Psoas muscle (tissue), 8 donors: ENCODE results near the gene PTGFR. TPM values are rescaled to one million over a fixed set of nuclear protein-coding genes. Genes with fewer than 3 reads are reported as not detected.

Experiments
- ATAC-seq, 4 donors: fragments of 200-7000 bp; cut with Tn5 transposase; one replicate each; pipeline ENCODE4 v1.9.1; 2020; ENCODE audit warnings: moderate library complexity in 3 of 4, mild to moderate bottlenecking in 2 of 4
- DNase-seq, 2 donors: peaks; one replicate each; pipeline ENCODE4 v3.0.0-alpha.2; 2020
- H3K27ac ChIP-seq: fragments of 200-600 bp; one replicate; pipeline ENCODE4 v1.8.0; 2022
- H3K27me3 ChIP-seq, 3 donors: fragments of 200-600 bp in 1 of 3; one replicate each; pipeline versions ENCODE4 v1.6.1 to v1.8.0; 2013 to 2022; ENCODE audit warnings: low read length in 2 of 3, mild to moderate bottlenecking in 2 of 3, moderate library complexity in 1 of 3; ENCODE audit not compliant: insufficient read depth in 3 of 3
- H3K36me3 ChIP-seq, 2 donors: fragments of 200-600 bp in 1 of 2; one replicate each; pipeline versions ENCODE4 v1.6.1 to v1.8.0; 2013 to 2022; ENCODE audit warnings: low read depth in 1 of 2, mild to moderate bottlenecking in 1 of 2, moderate library complexity in 1 of 2; ENCODE audit not compliant: insufficient read depth in 1 of 2
- H3K4me1 ChIP-seq: fragments of 200-600 bp; one replicate; pipeline ENCODE4 v1.8.0; 2022
- H3K4me3 ChIP-seq: fragments of 200-600 bp; one replicate; pipeline ENCODE4 v1.8.0; 2022; ENCODE audit warnings: mild to moderate bottlenecking
- H3K9me3 ChIP-seq: fragments of 200-600 bp; one replicate; pipeline ENCODE4 v1.8.0; 2022
- CTCF ChIP-seq: fragments of 200-600 bp; IDR thresholded peaks from one replicate; pipeline ENCODE4 v1.8.0; 2022; ENCODE audit warnings: antibody characterized with exemption
- WGBS, 3 donors: extraction: QIAGEN DNeasy Blood & Tissue Kit; methylation state at CpG; one replicate each; pipeline versions ENCODE4 v1.1.6 to v1.1.7; 2013; 5-methylcytosine and 5-hydroxymethylcytosine counted together
- intact Hi-C, 2 donors: fragments of 100-400 bp; cut with DNase I; formaldehyde crosslinking; loops; one replicate each; pipeline versions ENCODE4 v1.11.0 to v1.14.2; 2022
- polyA plus RNA-seq, 3 donors: library from polyadenylated mRNA; stranded (reverse); fragments of 200-250 nt; gene quantifications; one replicate each; pipeline ENCODE4 v1.2.3, GENCODE V29; 2013
- total RNA-seq, 4 donors: library from RNA; stranded (reverse); fragmentation: NEBNext Ultra II Directional in 2 of 4; extraction: Animal tissue kit (Norgen Biotek cat#: 25700) in 2 of 4; gene quantifications; one replicate each; pipeline versions ENCODE4 v1.2.1 to v1.2.4, GENCODE V29; 2021 to 2023
- donor health status: healthy with polysubstance abuse.
- donor health status: DM: no; HTN: no; CAD: no; lungs with moderate emphysema.
- donor health status: Bipolar disorder and iron deficiency.
- donor health status: healthy.
- donor health status: DM: yes; HTN: yes; CAD: no.
- donor health status: DM: no; HTN: no; CAD: no.
- donor health status: DM: no; HTN: no; CAD: no.
- donor health status: DM: yes; HTN: yes; CAD: no.

Gene PTGFR
- total and polyA plus RNA-seq, 7 donors, result 0.13 to 2.3 (median 0.95) TPM

GRCh38 chr1:78570539-78570938, 79.8 kb downstream of the PTGFR start:
- H3K27ac ChIP-seq, result no peak overlapping the region
- intact Hi-C loops, result no loop called here
- H3K4me3 ChIP-seq, result no peak overlapping the region
- DNase-seq (no peak), ATAC-seq (no peak)
- WGBS, 3 donors, result 38 to 49% (median 43%) methylated on average over 2 of the region's 2 CpGs
- H3K9me3 ChIP-seq, result no peaks in the 10 kb centered on the region
- no peak for TF ChIP-seq CTCF
- H3K4me1 ChIP-seq, result no peaks in the 10 kb centered on the region
- no peaks in the 10 kb centered on the region for H3K27me3 ChIP-seq
- H3K36me3 ChIP-seq, result no peaks in the 10 kb centered on the region

- Histone ChIP-seq H3K27me3 (no peaks in the 10 kb centered on the region), H3K9me3 (no peaks in the 10 kb centered on the region), H3K36me3 (no peaks in the 10 kb centered on the region), H3K4me3 (no peak overlapping the region), H3K27ac (no peak overlapping the region), H3K4me1 (no peaks in the 10 kb centered on the region)
- WGBS, 3 donors, result 33 to 58% (median 39%) methylated on average over 9 of the region's 9 CpGs
- no peak for DNase-seq
- intact Hi-C loops, result no loop called here
- no peak for ATAC-seq
- no peak for TF ChIP-seq CTCF
Measured at GRCh38 chr1:78577257-78578100, 86.7 kb downstream of the PTGFR start.

GRCh38 chr1:78586572-78586971, 95.8 kb downstream of the PTGFR start:
- Histone ChIP-seq H3K27me3 (no peaks in the 10 kb centered on the region), H3K4me1 (no peaks in the 10 kb centered on the region), H3K4me3 (no peak overlapping the region), H3K9me3 (no peaks in the 10 kb centered on the region), H3K36me3 (no peaks in the 10 kb centered on the region), H3K27ac (no peak overlapping the region)
- WGBS, 3 donors, result 41 to 65% (median 58%) methylated on average over 1 of the region's 1 CpG
- intact Hi-C loops, result no loop called here
- no peak for TF ChIP-seq CTCF
- no peak for DNase-seq
- ATAC-seq, result no peak

GRCh38 chr1:78587211-78587610, 96.4 kb downstream of the PTGFR start:
- Histone ChIP-seq H3K4me1 (no peaks in the 10 kb centered on the region), H3K36me3 (no peaks in the 10 kb centered on the region), H3K27me3 (no peaks in the 10 kb centered on the region), H3K9me3 (no peaks in the 10 kb centered on the region), H3K4me3 (no peak overlapping the region), H3K27ac (no peak overlapping the region)
- TF ChIP-seq CTCF, result no peak
- no peak for DNase-seq
- no peak for ATAC-seq
- WGBS, 3 donors, result 43 to 50% (median 43%) methylated on average over 1 of the region's 1 CpG
- intact Hi-C loops, result no loop called here

Other genes starting within 250 kb of the PTGFR start
- gene IFI44L, start 129.5 kb downstream of the PTGFR start, total RNA-seq, result 1 to 10 TPM; 2.5 to 5.6 (median 4.0) TPM
- 1 to 10 TPM in 2 of 3 donors, under 1 TPM in 1; 0.91 to 1.9 (median 1.6) TPM for gene IFI44L, start 129.5 kb downstream of the PTGFR start, polyA plus RNA-seq
- gene IFI44, start 158.9 kb downstream of the PTGFR start, total RNA-seq, result 1 to 10 TPM; 3.3 to 6.8 (median 4.0) TPM
- 1 to 10 TPM; 3.3 to 5.0 (median 4.3) TPM for gene IFI44, start 158.9 kb downstream of the PTGFR start, polyA plus RNA-seq